IPS-20b (cell line): Measurements from ENCODE around the gene COA5.
A peak's percentile ranks its signal among the peaks of the same experiment; 100 is the strongest.

Source experiments
- H3K27ac ChIP-seq: one replicate; pipeline ENCODE4 v1.5.1; 2013; ENCODE audit warnings: low read length
- H3K27me3 ChIP-seq: 2 replicates; pipeline ENCODE4 v1.6.1; 2013; ENCODE audit warnings: mild to moderate bottlenecking, low read length, inconsistent platforms; ENCODE audit not compliant: insufficient read depth
- H3K36me3 ChIP-seq: 2 replicates; pipeline ENCODE4 v1.6.1; 2013; ENCODE audit warnings: low read depth, mild to moderate bottlenecking, inconsistent platforms, low read length, moderate library complexity; ENCODE audit not compliant: insufficient read depth
- H3K4me1 ChIP-seq: 2 replicates; pipeline ENCODE4 v1.6.1; 2013; ENCODE audit warnings: mild to moderate bottlenecking, control low read depth, inconsistent platforms, low read length, moderate library complexity; ENCODE audit not compliant: insufficient read depth
- H3K4me3 ChIP-seq: 2 replicates; pipeline ENCODE4 v1.5.1; 2013; ENCODE audit warnings: mild to moderate bottlenecking, low read length, inconsistent platforms
- H3K9ac ChIP-seq: 2 replicates; pipeline ENCODE4 v1.6.1; 2013; ENCODE audit warnings: low read depth, mild to moderate bottlenecking, inconsistent platforms, low read length, moderate library complexity
- H3K9me3 ChIP-seq: 2 replicates; pipeline ENCODE4 v1.6.1; 2013; ENCODE audit warnings: mild to moderate bottlenecking, low read depth, low read length, inconsistent platforms; ENCODE audit not compliant: insufficient read depth

COA5 gene

GRCh38 chr2:98634406-98635092 lies 26.2 kb upstream of the COA5 start:
- Histone ChIP-seq H3K9ac (no peak overlapping the region), H3K27ac (no peak overlapping the region), H3K9me3 (no peaks in the 10 kb centered on the region), H3K4me3 (no peak overlapping the region), H3K36me3 (no peaks in the 10 kb centered on the region), H3K4me1 (no peaks in the 10 kb centered on the region), H3K27me3 (no peaks in the 10 kb centered on the region)

GRCh38 chr2:98632351-98632750 lies 24.0 kb upstream of the COA5 start:
- Histone ChIP-seq H3K36me3 (no peaks in the 10 kb centered on the region), H3K4me3 (no peak overlapping the region)

GRCh38 chr2:98623657-98624056 lies 15.3 kb upstream of the COA5 start:
- Histone ChIP-seq H3K27me3 (no peaks in the 10 kb centered on the region), H3K36me3 (peaks cover 1% of the 10 kb centered on the region; the same call in 1 of the 2 replicates), H3K27ac (no peak overlapping the region), H3K4me1 (no peaks in the 10 kb centered on the region), H3K4me3 (no peak overlapping the region), H3K9ac (no peak overlapping the region), H3K9me3 (no peaks in the 10 kb centered on the region)

More at GRCh38 chr2:98632351-98632750, 24.0 kb upstream of the COA5 start:
- Histone ChIP-seq H3K27me3 (no peaks in the 10 kb centered on the region), H3K9ac (no peak overlapping the region), H3K9me3 (no peaks in the 10 kb centered on the region), H3K27ac (no peak overlapping the region), H3K4me1 (no peaks in the 10 kb centered on the region)

- H3K27ac ChIP-seq = no peak overlapping the region
- H3K4me3 ChIP-seq = no peak overlapping the region
- H3K27me3 ChIP-seq = no peaks in the 10 kb centered on the region
- H3K4me1 ChIP-seq = no peaks in the 10 kb centered on the region
- H3K9ac ChIP-seq = no peak overlapping the region
- H3K9me3 ChIP-seq = no peaks in the 10 kb centered on the region
- peaks cover 63% of the 10 kb centered on the region for H3K36me3 ChIP-seq
These were observed 8.8 kb upstream of the COA5 start for GRCh38 chr2:98617149-98617548.

GRCh38 chr2:98615481-98615880 lies 7.2 kb upstream of the COA5 start:
- Histone ChIP-seq H3K4me1 (no peaks in the 10 kb centered on the region), H3K9ac (no peak overlapping the region), H3K36me3 (peaks cover 78% of the 10 kb centered on the region), H3K27ac (no peak overlapping the region), H3K9me3 (no peaks in the 10 kb centered on the region), H3K4me3 (no peak overlapping the region), H3K27me3 (no peaks in the 10 kb centered on the region)

GRCh38 chr2:98614024-98614739 lies 5.9 kb upstream of the COA5 start:
- H3K4me1 ChIP-seq = no peaks in the 10 kb centered on the region
- H3K27me3 ChIP-seq = no peaks in the 10 kb centered on the region
- H3K9ac ChIP-seq = no peak overlapping the region
- H3K27ac ChIP-seq = no peak overlapping the region
- peaks cover 83% of the 10 kb centered on the region for H3K36me3 ChIP-seq
- H3K9me3 ChIP-seq = no peaks in the 10 kb centered on the region
- no peak overlapping the region for H3K4me3 ChIP-seq

- Histone ChIP-seq H3K36me3 (peaks cover 38% of the 10 kb centered on the region), H3K27ac (peak overlapping the region; percentile 26)
These were observed 771 bp upstream of the COA5 start for GRCh38 chr2:98608962-98609604.

GRCh38 chr2:98607741-98608115 lies 584 bp downstream of the COA5 start:
- no peaks in the 10 kb centered on the region for H3K4me1 ChIP-seq
- H3K9ac ChIP-seq = peak overlapping the region; percentile 85
- peak overlapping the region; percentile 79 for H3K4me3 ChIP-seq
- peaks cover 35% of the 10 kb centered on the region for H3K36me3 ChIP-seq
- H3K9me3 ChIP-seq = no peaks in the 10 kb centered on the region
- no peak overlapping the region for H3K27ac ChIP-seq
- no peaks in the 10 kb centered on the region for H3K27me3 ChIP-seq

More at GRCh38 chr2:98608962-98609604, 771 bp upstream of the COA5 start:
- H3K9ac ChIP-seq = peak overlapping the region; percentile 85
- peak overlapping the region; percentile 79 for H3K4me3 ChIP-seq
- no peaks in the 10 kb centered on the region for H3K27me3 ChIP-seq
- no peaks in the 10 kb centered on the region for H3K9me3 ChIP-seq
- no peaks in the 10 kb centered on the region for H3K4me1 ChIP-seq

GRCh38 chr2:98607104-98607503 lies 1.2 kb downstream of the COA5 start:
- peak overlapping the region; percentile 79 for H3K4me3 ChIP-seq
- H3K4me1 ChIP-seq = no peaks in the 10 kb centered on the region
- H3K36me3 ChIP-seq = peaks cover 35% of the 10 kb centered on the region
- H3K9me3 ChIP-seq = no peaks in the 10 kb centered on the region
- peak overlapping the region; percentile 85 for H3K9ac ChIP-seq
- H3K27me3 ChIP-seq = no peaks in the 10 kb centered on the region
- no peak overlapping the region for H3K27ac ChIP-seq

GRCh38 chr2:98606431-98606830 lies 1.9 kb downstream of the COA5 start:
- peaks cover 35% of the 10 kb centered on the region for H3K36me3 ChIP-seq
- no peaks in the 10 kb centered on the region for H3K9me3 ChIP-seq
- no peaks in the 10 kb centered on the region for H3K4me1 ChIP-seq
- no peak overlapping the region for H3K9ac ChIP-seq
- peak overlapping the region; percentile 1; the same call in 1 of the 2 replicates for H3K4me3 ChIP-seq
- no peak overlapping the region for H3K27ac ChIP-seq
- no peaks in the 10 kb centered on the region for H3K27me3 ChIP-seq

- Histone ChIP-seq H3K4me3 (no peak overlapping the region), H3K36me3 (peaks cover 32% of the 10 kb centered on the region), H3K9me3 (no peaks in the 10 kb centered on the region), H3K27ac (no peak overlapping the region), H3K27me3 (no peaks in the 10 kb centered on the region), H3K9ac (no peak overlapping the region), H3K4me1 (no peaks in the 10 kb centered on the region)
These were observed 3.2 kb downstream of the COA5 start for GRCh38 chr2:98605076-98605475.

GRCh38 chr2:98604547-98604946 lies 3.8 kb downstream of the COA5 start:
- H3K4me1 ChIP-seq = no peaks in the 10 kb centered on the region
- no peak overlapping the region for H3K4me3 ChIP-seq
- H3K27ac ChIP-seq = no peak overlapping the region
- H3K9ac ChIP-seq = no peak overlapping the region
- no peaks in the 10 kb centered on the region for H3K27me3 ChIP-seq
- no peaks in the 10 kb centered on the region for H3K9me3 ChIP-seq
- H3K36me3 ChIP-seq = peaks cover 37% of the 10 kb centered on the region
